PC-3 (cell line): ENCODE measurements around the gene CSMD2. TPM values are rescaled to one million over a fixed set of nuclear protein-coding genes. Genes with fewer than 3 reads are reported as not detected.

Source experiments
- ATAC-seq: fragments of 200-7000 bp; cut with Tn5 transposase; 2 replicates; pipeline ENCODE4 v1.9.1; 2020; ENCODE audit warnings: mild to moderate bottlenecking, moderate library complexity
- BruUV-seq: library from RNA; stranded (reverse); fragments of 400-500 nt; replicated peaks from 2 replicates; lab custom pipeline; 2021; lab: Mats Ljungman, UMichigan
- CTCF ChIA-PET: fragments of 300-600 bp; sonication (Branson Sonifier 250); formaldehyde crosslinking; loops from one replicate; lab custom pipeline; 2022; ENCODE audit warnings: antibody characterized with exemption; lab: Charles Lee
- POLR2A ChIA-PET: fragments of 300-600 bp; sonication (Branson Sonifier 250); formaldehyde crosslinking; loops from one replicate; lab custom pipeline; 2022; ENCODE audit warnings: antibody characterized with exemption; ENCODE audit not compliant: unreplicated experiment; lab: Charles Lee
- DNase-seq: peaks from one replicate; pipeline ENCODE4 v3.0.0-alpha.2; 2015
- H2AFZ ChIP-seq: fragments of 300-600 bp; sonication (generic); 2 replicates; pipeline ENCODE4 v1.6.0; 2016; ENCODE audit warnings: antibody characterized with exemption, low read length
- H3F3A ChIP-seq: fragments of 300-600 bp; sonication (generic); one replicate; pipeline ENCODE4 v1.6.0; 2017; ENCODE audit warnings: antibody characterized with exemption, low read length, control low read depth, mild to moderate bottlenecking; ENCODE audit not compliant: unreplicated experiment
- H3K27ac ChIP-seq: fragments of 300-600 bp; sonication (generic); 2 replicates; pipeline ENCODE4 v1.5.1; 2016; ENCODE audit warnings: mild to moderate bottlenecking, low read length
- H3K27me3 ChIP-seq: fragments of 300-600 bp; sonication (generic); 2 replicates; pipeline ENCODE4 v1.6.1; 2016; ENCODE audit warnings: low read length, mixed read lengths
- H3K36me3 ChIP-seq: fragments of 300-600 bp; sonication (generic); 2 replicates; pipeline ENCODE4 v1.6.1; 2016; ENCODE audit warnings: low read depth, mixed run types, low read length, mixed read lengths
- H3K4me1 ChIP-seq: fragments of 300-600 bp; sonication (generic); 2 replicates; pipeline ENCODE4 v1.5.1; 2016; ENCODE audit warnings: low read length; ENCODE audit not compliant: insufficient read depth
- H3K4me2 ChIP-seq: fragments of 300-600 bp; sonication (generic); 2 replicates; pipeline ENCODE4 v1.6.0; 2016; ENCODE audit warnings: low read length
- H3K4me3 ChIP-seq: fragments of 300-600 bp; sonication (generic); 2 replicates; pipeline ENCODE4 v1.5.1; 2016; ENCODE audit warnings: mild to moderate bottlenecking, low read length, mixed read lengths
- H3K79me2 ChIP-seq: fragments of 300-600 bp; sonication (generic); 2 replicates; pipeline ENCODE4 v1.6.1; 2017; ENCODE audit warnings: low read length, mixed read lengths
- H3K9ac ChIP-seq: fragments of 300-600 bp; sonication (generic); 2 replicates; pipeline ENCODE4 v1.6.0; 2016; ENCODE audit warnings: mild to moderate bottlenecking, low read length
- H3K9me2 ChIP-seq: fragments of 300-600 bp; sonication (generic); replicated peaks from 2 replicates; pipeline ENCODE4 v1.6.1; 2016; ENCODE audit warnings: mixed run types, low read length, mixed read lengths
- H3K9me3 ChIP-seq: fragments of 300-600 bp; sonication (generic); 2 replicates; pipeline ENCODE4 v1.6.1; 2016; ENCODE audit warnings: low read length, mixed read lengths
- H4K20me1 ChIP-seq: fragments of 300-600 bp; sonication (generic); 2 replicates; pipeline ENCODE4 v1.6.1; 2016; ENCODE audit warnings: low read length, mixed read lengths
- CTCF ChIP-seq: fragments of 300-600 bp; sonication (generic); conservative IDR thresholded peaks from 2 replicates; pipeline ENCODE4 v1.5.1; 2017; ENCODE audit warnings: antibody characterized with exemption, low read depth, mild to moderate bottlenecking, low read length
- EZH2 ChIP-seq: fragments of 300-600 bp; sonication (generic); IDR thresholded peaks from one replicate; pipeline ENCODE4 v1.6.1; 2017; ENCODE audit warnings: antibody characterized with exemption, mild to moderate bottlenecking, low read length; ENCODE audit not compliant: unreplicated experiment
- EZH2phosphoT487 ChIP-seq: fragments of 300-600 bp; sonication (generic); IDR thresholded peaks from 2 replicates; pipeline ENCODE4 v1.6.1; 2018; ENCODE audit warnings: mild to moderate bottlenecking, antibody characterized with exemption, low read length, borderline replicate concordance
- intact Hi-C: fragments of 100-400 bp; cut with micrococcal nuclease; formaldehyde crosslinking; loops from 2 replicates; pipeline ENCODE4 v1.9.0; 2023
- total RNA-seq: library from RNA; depleted of rRNA; stranded (reverse); fragments of >200 nt; gene quantifications from 2 replicates; pipeline ENCODE4 v1.2.3, GENCODE V29; 2014

The CSMD2 gene
- total RNA-seq, 1 experiment from 2014 or later: not detected

GRCh38 chr1:33997127-33998036 lies 167.6 kb downstream of the CSMD2 start:
- ChIA-PET CTCF (no interaction called here), POLR2A (no interaction called here)
- Histone ChIP-seq H3K27me3 (no peaks in the 10 kb centered on the region), H3K36me3 (no peaks in the 10 kb centered on the region), H3K9me3 (no peaks in the 10 kb centered on the region), H3K4me3 (no peak overlapping the region), H3K27ac (no peak overlapping the region), H2AFZ (no peak overlapping the region), H3F3A (no peaks in the 10 kb centered on the region), H3K9ac (no peak overlapping the region), H3K79me2 (no peaks in the 10 kb centered on the region), H3K4me2 (no peak overlapping the region), H4K20me1 (no peaks in the 10 kb centered on the region), H3K9me2 (no peaks in the 10 kb centered on the region), H3K4me1 (no peaks in the 10 kb centered on the region)
- TF ChIP-seq EZH2phosphoT487: no peak
- DNase-seq: no peak
- intact Hi-C loops: no loop called here
- no TSS peak for BruUV-seq
- ATAC-seq: no peak

DNA sequence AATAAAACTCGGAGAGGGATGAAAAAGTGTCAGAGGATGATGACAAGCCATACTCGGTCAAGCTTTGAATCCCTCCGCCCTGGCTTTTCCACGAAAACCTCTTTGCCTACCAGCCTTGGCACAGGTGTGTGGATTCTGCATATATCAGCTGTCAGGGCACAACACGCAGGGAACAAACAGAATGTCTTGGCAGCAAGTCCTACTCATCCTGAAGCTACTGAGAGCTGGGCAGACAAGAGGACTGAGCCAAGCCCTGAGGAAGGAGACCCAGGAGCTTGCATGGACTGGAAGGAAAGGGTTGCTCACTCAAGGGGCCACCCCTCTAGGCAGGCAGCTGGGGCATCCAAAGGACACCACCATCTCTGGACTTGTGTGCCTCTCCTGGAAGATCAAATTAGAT lies 168.7 kb downstream of the CSMD2 start:
- H3K4me2 ChIP-seq: no peak overlapping the region
- no peak overlapping the region for H2AFZ ChIP-seq
- no peaks in the 10 kb centered on the region for H4K20me1 ChIP-seq
- H3K9ac ChIP-seq: no peak overlapping the region
- no peaks in the 10 kb centered on the region for H3K9me3 ChIP-seq
- no peaks in the 10 kb centered on the region for H3K9me2 ChIP-seq
- ChIA-PET CTCF (no interaction called here), POLR2A (no interaction called here)
- intact Hi-C loops: no loop called here
- BruUV-seq: no TSS peak
- no peaks in the 10 kb centered on the region for H3K79me2 ChIP-seq
- no peak overlapping the region for H3K27ac ChIP-seq
- no peak overlapping the region for H3K4me3 ChIP-seq
- DNase-seq (no peak), ATAC-seq (no peak)
- H3F3A ChIP-seq: no peaks in the 10 kb centered on the region
- no peaks in the 10 kb centered on the region for H3K36me3 ChIP-seq
- no peak for TF ChIP-seq EZH2
- no peak for TF ChIP-seq CTCF
- no peaks in the 10 kb centered on the region for H3K4me1 ChIP-seq
- no peaks in the 10 kb centered on the region for H3K27me3 ChIP-seq

- Histone ChIP-seq H3K9me2 (no peaks in the 10 kb centered on the region), H3K27ac (no peak overlapping the region), H3K27me3 (no peaks in the 10 kb centered on the region), H4K20me1 (no peaks in the 10 kb centered on the region), H3K4me1 (no peaks in the 10 kb centered on the region), H2AFZ (no peak overlapping the region), H3K4me3 (no peak overlapping the region), H3F3A (no peaks in the 10 kb centered on the region), H3K36me3 (no peaks in the 10 kb centered on the region), H3K4me2 (no peak overlapping the region), H3K9ac (no peak overlapping the region), H3K79me2 (no peaks in the 10 kb centered on the region), H3K9me3 (no peaks in the 10 kb centered on the region)
- CTCF ChIA-PET: no interaction called here
- no peak for DNase-seq
- intact Hi-C loops: no loop called here
- no TSS peak for BruUV-seq
- TF ChIP-seq EZH2: no peak
- TF ChIP-seq EZH2phosphoT487: no peak
- TF ChIP-seq CTCF: no peak
- no peak for ATAC-seq
- POLR2A ChIA-PET: no interaction called here
Observed at GRCh38 chr1:33993301-33993700, 171.7 kb downstream of the CSMD2 start.
